22Rv1 (cell line): ENCODE data around the gene SLC49A3.
A peak's percentile ranks its signal among the peaks of the same experiment; 100 is the strongest.
"Not testable (repeated sequence)": the region's sequence is repeated elsewhere in the genome, so short reads cannot be mapped to it uniquely, and the experiment has no call there.

Source experiments
- H3K27ac ChIP-seq: fragments of 450-650 bp; 2 replicates; pipeline ENCODE4 v1.5.1; 2017
- CTCF ChIP-seq: fragments of 450-650 bp; IDR thresholded peaks from 2 replicates; pipeline ENCODE4 v1.5.1; 2017; ENCODE audit warnings: mild to moderate bottlenecking
- ZFX ChIP-seq: fragments of 450-650 bp; IDR thresholded peaks from 2 replicates; pipeline ENCODE4 v1.6.1; 2017; ENCODE audit warnings: antibody characterized with exemption, borderline replicate concordance

The SLC49A3 gene

DNA sequence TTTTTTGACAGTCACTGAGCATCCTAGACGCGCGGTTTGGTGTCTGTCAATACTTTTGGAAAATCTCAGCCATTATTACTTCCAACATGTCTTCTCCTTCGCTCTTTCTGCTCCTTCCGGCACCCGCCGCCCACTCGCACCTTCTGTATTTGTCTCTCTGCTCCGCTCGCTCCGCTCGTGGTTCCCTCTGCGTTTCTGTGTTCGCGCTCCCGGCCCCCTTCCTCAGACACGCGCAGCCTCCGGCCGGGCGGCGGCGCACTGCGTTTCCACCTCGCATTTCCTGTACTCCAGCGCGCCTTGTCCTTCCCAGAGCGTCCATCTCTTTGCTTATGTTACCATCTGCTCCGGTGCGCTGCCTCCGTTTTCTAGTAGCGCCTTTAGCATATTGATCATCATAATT lies 42.5 kb downstream of the SLC49A3 start:
- peak overlapping the region; percentile 48 for H3K27ac ChIP-seq
- TF ChIP-seq CTCF (peak; percentile 91), ZFX (no peak)

DNA sequence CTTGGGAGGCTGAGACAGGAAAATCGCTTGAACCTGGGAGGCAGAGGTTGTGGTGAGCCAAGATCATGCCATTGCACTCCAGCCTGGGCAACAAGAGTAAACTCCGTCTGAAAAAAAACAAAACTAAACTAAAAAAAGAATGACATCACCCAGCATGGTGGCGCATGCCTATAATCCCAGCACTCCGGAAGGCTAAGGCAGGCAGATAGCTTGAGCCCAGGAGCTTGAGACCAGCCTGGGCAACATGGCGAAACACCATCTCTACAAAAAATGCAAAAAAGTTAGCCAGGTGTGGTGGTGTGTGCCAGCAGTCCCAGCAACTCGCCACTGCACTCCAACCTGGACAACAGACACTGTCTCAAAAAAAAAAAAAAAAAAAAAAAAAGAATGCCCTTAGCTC lies 46.6 kb downstream of the SLC49A3 start:
- not testable (repeated sequence) for H3K27ac ChIP-seq

DNA sequence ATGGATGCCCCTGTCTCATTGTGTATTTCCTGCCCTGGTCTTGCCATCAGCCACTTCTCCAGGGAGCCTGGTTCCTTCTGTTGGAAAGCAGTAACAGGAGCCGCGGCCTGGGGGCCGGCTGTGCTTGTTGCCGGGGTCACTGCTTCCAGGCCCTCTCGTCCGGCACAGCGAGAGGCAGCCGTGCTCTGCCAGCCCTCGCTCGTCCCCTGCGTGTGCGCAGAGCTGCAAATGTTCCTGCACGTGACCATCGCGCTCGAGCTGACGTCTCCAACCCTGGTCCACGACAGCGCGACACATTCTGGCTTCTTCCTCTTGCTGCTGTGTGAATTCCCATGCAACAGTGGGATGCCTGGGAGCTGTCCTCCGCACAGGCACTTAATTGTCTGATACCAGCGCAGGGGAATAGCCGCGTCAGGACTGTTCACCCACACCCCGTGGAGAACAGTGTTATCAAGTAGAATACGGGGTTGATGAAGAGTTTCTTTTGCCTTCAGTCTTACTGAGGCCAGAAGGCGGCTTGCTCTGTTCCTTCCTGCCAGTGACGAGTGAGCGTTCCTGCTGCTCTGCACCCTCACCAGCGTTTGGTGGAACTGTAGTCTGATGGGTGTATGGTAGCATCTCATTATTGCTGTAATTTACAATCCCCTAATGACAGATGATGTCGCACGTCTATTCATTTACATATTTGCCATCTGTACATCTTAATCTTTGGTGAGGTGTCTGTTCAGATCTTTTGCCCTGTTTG lies 51.2 kb downstream of the SLC49A3 start:
- TF ChIP-seq ZFX (no peak), CTCF (no peak)
- H3K27ac ChIP-seq: no peak overlapping the region

DNA sequence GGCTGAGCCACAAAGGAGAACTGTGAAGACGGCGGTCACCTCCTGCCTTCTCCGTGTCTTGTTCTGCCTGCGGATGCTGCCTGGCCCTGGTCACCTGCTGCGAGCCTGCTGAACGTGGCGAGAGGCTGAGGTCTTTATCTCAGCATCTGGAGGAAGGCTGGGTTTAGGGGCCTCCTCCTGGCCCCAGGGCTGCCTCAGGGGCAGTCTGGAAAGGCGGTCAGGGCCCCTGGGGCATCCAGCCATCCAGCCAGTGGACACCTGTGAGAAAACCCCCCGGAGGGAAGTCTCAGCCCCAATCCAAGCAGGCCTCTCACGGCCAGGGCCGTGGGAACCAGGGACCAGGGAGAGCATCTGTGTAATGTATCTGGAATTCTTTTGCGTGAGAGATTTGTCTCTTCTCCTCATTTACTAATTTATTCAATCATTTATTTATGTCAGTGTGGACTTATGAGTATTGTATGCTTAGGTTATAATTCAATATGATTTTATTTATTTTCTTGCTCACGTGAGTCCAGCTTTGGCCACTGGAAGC lies 52.3 kb downstream of the SLC49A3 start:
- H3K27ac ChIP-seq: no peak overlapping the region
- TF ChIP-seq ZFX: no peak
- no peak for TF ChIP-seq CTCF

DNA sequence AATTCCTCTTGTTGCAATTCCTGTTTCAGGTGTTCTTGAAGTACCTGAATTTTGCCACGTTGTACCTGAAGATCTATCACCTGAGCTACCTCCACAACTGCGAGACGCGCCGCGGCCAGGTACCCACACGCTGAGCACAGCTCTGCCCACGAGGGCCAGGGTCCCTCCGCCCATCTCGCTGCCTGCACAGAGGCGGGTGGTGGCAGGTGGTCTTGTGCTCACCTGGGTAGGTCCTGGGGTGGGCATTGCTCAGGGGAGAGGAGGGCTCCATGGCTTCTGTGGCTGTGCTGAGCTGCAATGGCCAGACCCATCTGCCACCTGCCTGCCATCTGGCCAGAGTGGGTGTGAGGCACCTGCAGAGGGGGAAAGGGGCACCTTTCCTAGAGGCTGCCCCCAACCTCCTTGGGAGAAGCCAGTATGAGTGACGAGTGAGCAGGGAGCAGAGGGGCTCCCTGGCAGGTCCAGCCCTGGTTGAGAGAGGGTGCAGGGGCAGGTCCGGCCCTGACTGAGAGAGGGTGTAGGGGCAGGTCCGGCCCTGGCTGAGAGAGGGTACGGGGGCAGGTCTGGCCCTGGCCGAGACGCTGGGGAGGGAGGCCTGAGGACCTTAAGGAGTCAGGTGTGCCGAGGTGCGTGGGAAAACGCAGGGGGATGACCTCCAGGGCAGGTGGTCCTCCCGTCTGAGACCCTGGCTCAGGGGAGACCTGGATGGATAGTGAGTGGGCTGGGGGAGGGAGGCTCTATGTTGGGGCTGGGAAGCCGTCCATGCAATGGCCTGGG lies 52.9 kb downstream of the SLC49A3 start:
- H3K27ac ChIP-seq: no peak overlapping the region
- TF ChIP-seq CTCF: no peak
- TF ChIP-seq ZFX: no peak

- H3K27ac ChIP-seq: not testable (repeated sequence)
These were observed 53.7 kb downstream of the SLC49A3 start for GRCh38 chr4:635066-635835.

GRCh38 chr4:634599-634985 lies 54.4 kb downstream of the SLC49A3 start:
- no peak overlapping the region for H3K27ac ChIP-seq
- no peak for TF ChIP-seq ZFX
- TF ChIP-seq CTCF: no peak

GRCh38 chr4:633976-634598 lies 54.9 kb downstream of the SLC49A3 start:
- TF ChIP-seq CTCF: no peak
- no peak for TF ChIP-seq ZFX
- H3K27ac ChIP-seq: no peak overlapping the region
